GM23338 (cell line): Measurements from ENCODE around the gene LPP. TPM values are rescaled to one million over a fixed set of nuclear protein-coding genes. Genes with fewer than 3 reads are reported as not detected.

Experiments used
- ATAC-seq: fragments of 200-7000 bp; cut with Tn5 transposase; 3 replicates; pipeline ENCODE4 v1.9.1; 2020
- DNase-seq: peaks from one replicate; pipeline ENCODE4 v3.0.0-alpha.2; 2015; ENCODE audit warnings: low spot score
- H2AFZ ChIP-seq: fragments of 200-600 bp; sonication (generic); 2 replicates; pipeline ENCODE4 v1.8.0; 2016; ENCODE audit warnings: antibody characterized with exemption, mild to moderate bottlenecking, moderate library complexity
- H3F3A ChIP-seq: fragments of 200-600 bp; sonication (generic); replicated peaks from 2 replicates; pipeline ENCODE4 v1.8.0; 2017; ENCODE audit warnings: antibody characterized with exemption, mixed run types, low read depth
- H3K27ac ChIP-seq: fragments of 200-600 bp; sonication (generic); 2 replicates; pipeline ENCODE4 v1.6.1; 2016; ENCODE audit warnings: low read depth
- H3K27me3 ChIP-seq: fragments of 200-600 bp; sonication (generic); 2 replicates; pipeline ENCODE4 v1.8.0; 2016; ENCODE audit warnings: mild to moderate bottlenecking, mixed run types, moderate library complexity; ENCODE audit not compliant: insufficient read depth
- H3K36me3 ChIP-seq: fragments of 200-600 bp; sonication (generic); 2 replicates; pipeline ENCODE4 v1.8.0; 2016; ENCODE audit warnings: mild to moderate bottlenecking; ENCODE audit not compliant: insufficient read depth
- H3K4me1 ChIP-seq: fragments of 200-600 bp; sonication (generic); 2 replicates; pipeline ENCODE4 v1.8.0; 2016; ENCODE audit warnings: mild to moderate bottlenecking, moderate library complexity; ENCODE audit not compliant: insufficient read depth
- H3K4me2 ChIP-seq: fragments of 200-600 bp; sonication (generic); 2 replicates; pipeline ENCODE4 v1.7.1; 2017; ENCODE audit warnings: mixed run types
- H3K4me3 ChIP-seq: fragments of 200-600 bp; sonication (generic); 2 replicates; pipeline ENCODE4 v1.6.1; 2016; ENCODE audit warnings: mixed run types
- H3K79me2 ChIP-seq: fragments of 200-600 bp; sonication (generic); replicated peaks from 2 replicates; pipeline ENCODE4 v1.8.0; 2017; ENCODE audit warnings: mild to moderate bottlenecking; ENCODE audit not compliant: insufficient read depth
- H3K9me2 ChIP-seq: fragments of 200-600 bp; sonication (generic); 2 replicates; pipeline ENCODE4 v1.8.0; 2017; ENCODE audit not compliant: insufficient read depth
- H4K20me1 ChIP-seq: fragments of 200-600 bp; sonication (generic); replicated peaks from 2 replicates; pipeline ENCODE4 v1.8.0; 2017; ENCODE audit warnings: mild to moderate bottlenecking; ENCODE audit not compliant: insufficient read depth
- H3K27ac Mint-ChIP-seq: 2 replicates; pipeline ENCODE4 v1.8.0; 2020; ENCODE audit warnings: inconsistent platforms, mild to moderate bottlenecking, moderate library complexity, mixed read lengths
- H3K27me3 Mint-ChIP-seq: 3 replicates; pipeline ENCODE4 v1.8.0; 2022; ENCODE audit warnings: low read depth, mild to moderate bottlenecking, moderate library complexity, mixed read lengths, inconsistent platforms; ENCODE audit not compliant: insufficient read depth, poor library complexity
- H3K36me3 Mint-ChIP-seq: 3 replicates; pipeline ENCODE4 v1.8.0; 2021; ENCODE audit warnings: low read depth, mild to moderate bottlenecking, inconsistent platforms, moderate library complexity, mixed read lengths
- H3K4me1 Mint-ChIP-seq: 3 replicates; pipeline ENCODE4 v1.8.0; 2020; ENCODE audit warnings: mild to moderate bottlenecking, inconsistent platforms, mixed read lengths
- H3K4me3 Mint-ChIP-seq: 3 replicates; pipeline ENCODE4 v1.8.0; 2021; ENCODE audit warnings: moderate library complexity, mild to moderate bottlenecking, inconsistent platforms, mixed read lengths
- H3K9me3 Mint-ChIP-seq: 3 replicates; pipeline ENCODE4 v1.8.0; 2020; ENCODE audit warnings: moderate library complexity, mild to moderate bottlenecking, inconsistent platforms, mixed read lengths
- POLR2AphosphoS5 ChIP-seq: IDR thresholded peaks from 2 replicates; pipeline ENCODE4 v1.6.1; 2016; ENCODE audit warnings: antibody characterized with exemption, low read depth
- ZNF331 ChIP-seq: fragments of 250-450 bp; sonication (Bioruptor Pico); IDR thresholded peaks from 2 replicates; pipeline ENCODE4 v1.5.0; 2020; ENCODE audit warnings: low read depth, mild to moderate bottlenecking, moderate library complexity
- polyA plus RNA-seq: library from polyadenylated mRNA; unstranded; fragments of >200 nt; fragmentation: Nextera tagmentation; extraction: Ambion mirVana; gene quantifications from 2 replicates; pipeline ENCODE4 v1.2.1, GENCODE V29; 2016
- total RNA-seq: library from RNA; depleted of rRNA; stranded (reverse); fragments of >200 nt; shearing (Covaris generic); gene quantifications from 2 replicates; pipeline ENCODE4 v1.2.3, GENCODE V29; 2014
- TF ChIP-seq, protein P1 (sequence below): fragments of 250-450 bp; sonication (Bioruptor Pico); IDR thresholded peaks from 2 replicates; pipeline ENCODE4 v1.5.0; 2020; ENCODE audit warnings: mild to moderate bottlenecking, moderate library complexity

The LPP gene
- total and polyA plus RNA-seq, 2 experiments from 2014 or later = 23.0 to 35.2 TPM

DNA sequence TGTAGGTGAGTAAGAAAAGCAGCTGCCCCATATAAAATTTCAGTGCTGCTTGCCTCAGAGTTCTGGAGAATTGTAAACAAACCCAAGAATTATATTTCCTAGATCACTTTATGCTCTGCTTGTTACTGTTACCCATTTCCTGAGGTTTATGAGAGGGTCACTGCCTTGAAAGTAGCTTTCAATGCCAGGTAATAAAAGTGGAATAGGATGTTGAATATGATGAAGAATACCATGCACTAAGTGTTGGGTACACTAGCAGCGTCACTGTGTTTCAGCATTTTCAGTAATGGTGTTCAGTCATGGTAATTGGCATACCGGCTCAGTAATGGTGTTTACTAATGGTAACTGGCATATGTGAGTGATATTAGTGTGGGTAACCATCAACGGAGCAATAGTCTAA, 568.0 kb downstream of the LPP start:
- no peaks in the 10 kb centered on the region for H3K4me1 Mint-ChIP-seq
- DNase-seq = no peak

More for the DNA sequence above, 568.0 kb downstream of the LPP start:
- no peaks in the 10 kb centered on the region for H3K36me3 ChIP-seq
- no peaks in the 10 kb centered on the region for H3F3A ChIP-seq
- no peak overlapping the region for H3K4me3 ChIP-seq
- TF ChIP-seq, protein P1, sequence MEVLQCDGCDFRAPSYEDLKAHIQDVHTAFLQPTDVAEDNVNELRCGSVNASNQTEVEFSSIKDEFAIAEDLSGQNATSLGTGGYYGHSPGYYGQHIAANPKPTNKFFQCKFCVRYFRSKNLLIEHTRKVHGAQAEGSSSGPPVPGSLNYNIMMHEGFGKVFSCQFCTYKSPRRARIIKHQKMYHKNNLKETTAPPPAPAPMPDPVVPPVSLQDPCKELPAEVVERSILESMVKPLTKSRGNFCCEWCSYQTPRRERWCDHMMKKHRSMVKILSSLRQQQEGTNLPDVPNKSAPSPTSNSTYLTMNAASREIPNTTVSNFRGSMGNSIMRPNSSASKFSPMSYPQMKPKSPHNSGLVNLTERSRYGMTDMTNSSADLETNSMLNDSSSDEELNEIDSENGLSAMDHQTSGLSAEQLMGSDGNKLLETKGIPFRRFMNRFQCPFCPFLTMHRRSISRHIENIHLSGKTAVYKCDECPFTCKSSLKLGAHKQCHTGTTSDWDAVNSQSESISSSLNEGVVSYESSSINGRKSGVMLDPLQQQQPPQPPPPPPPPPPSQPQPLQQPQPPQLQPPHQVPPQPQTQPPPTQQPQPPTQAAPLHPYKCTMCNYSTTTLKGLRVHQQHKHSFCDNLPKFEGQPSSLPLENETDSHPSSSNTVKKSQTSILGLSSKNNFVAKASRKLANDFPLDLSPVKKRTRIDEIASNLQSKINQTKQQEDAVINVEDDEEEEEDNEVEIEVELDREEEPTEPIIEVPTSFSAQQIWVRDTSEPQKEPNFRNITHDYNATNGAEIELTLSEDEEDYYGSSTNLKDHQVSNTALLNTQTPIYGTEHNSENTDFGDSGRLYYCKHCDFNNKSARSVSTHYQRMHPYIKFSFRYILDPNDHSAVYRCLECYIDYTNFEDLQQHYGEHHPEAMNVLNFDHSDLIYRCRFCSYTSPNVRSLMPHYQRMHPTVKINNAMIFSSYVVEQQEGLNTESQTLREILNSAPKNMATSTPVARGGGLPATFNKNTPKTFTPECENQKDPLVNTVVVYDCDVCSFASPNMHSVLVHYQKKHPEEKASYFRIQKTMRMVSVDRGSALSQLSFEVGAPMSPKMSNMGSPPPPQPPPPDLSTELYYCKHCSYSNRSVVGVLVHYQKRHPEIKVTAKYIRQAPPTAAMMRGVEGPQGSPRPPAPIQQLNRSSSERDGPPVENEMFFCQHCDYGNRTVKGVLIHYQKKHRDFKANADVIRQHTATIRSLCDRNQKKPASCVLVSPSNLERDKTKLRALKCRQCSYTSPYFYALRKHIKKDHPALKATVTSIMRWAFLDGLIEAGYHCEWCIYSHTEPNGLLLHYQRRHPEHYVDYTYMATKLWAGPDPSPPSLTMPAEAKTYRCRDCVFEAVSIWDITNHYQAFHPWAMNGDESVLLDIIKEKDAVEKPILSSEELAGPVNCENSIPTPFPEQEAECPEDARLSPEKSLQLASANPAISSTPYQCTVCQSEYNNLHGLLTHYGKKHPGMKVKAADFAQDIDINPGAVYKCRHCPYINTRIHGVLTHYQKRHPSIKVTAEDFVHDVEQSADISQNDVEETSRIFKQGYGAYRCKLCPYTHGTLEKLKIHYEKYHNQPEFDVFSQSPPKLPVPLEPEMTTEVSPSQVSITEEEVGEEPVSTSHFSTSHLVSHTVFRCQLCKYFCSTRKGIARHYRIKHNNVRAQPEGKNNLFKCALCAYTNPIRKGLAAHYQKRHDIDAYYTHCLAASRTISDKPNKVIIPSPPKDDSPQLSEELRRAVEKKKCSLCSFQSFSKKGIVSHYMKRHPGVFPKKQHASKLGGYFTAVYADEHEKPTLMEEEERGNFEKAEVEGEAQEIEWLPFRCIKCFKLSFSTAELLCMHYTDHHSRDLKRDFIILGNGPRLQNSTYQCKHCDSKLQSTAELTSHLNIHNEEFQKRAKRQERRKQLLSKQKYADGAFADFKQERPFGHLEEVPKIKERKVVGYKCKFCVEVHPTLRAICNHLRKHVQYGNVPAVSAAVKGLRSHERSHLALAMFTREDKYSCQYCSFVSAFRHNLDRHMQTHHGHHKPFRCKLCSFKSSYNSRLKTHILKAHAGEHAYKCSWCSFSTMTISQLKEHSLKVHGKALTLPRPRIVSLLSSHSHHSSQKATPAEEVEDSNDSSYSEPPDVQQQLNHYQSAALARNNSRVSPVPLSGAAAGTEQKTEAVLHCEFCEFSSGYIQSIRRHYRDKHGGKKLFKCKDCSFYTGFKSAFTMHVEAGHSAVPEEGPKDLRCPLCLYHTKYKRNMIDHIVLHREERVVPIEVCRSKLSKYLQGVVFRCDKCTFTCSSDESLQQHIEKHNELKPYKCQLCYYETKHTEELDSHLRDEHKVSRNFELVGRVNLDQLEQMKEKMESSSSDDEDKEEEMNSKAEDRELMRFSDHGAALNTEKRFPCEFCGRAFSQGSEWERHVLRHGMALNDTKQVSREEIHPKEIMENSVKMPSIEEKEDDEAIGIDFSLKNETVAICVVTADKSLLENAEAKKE (CRISPR knock-in tag) = no peak
- TF ChIP-seq POLR2AphosphoS5 = no peak
- no peak for TF ChIP-seq ZNF331 (CRISPR knock-in tag)
- no peaks in the 10 kb centered on the region for H3K27me3 ChIP-seq
- Mint-ChIP-seq H3K9me3 (no peaks in the 10 kb centered on the region), H3K4me3 (no peak overlapping the region), H3K27me3 (no peaks in the 10 kb centered on the region), H3K36me3 (no peaks in the 10 kb centered on the region), H3K27ac (no peak overlapping the region)
- H3K9me2 ChIP-seq = no peaks in the 10 kb centered on the region; the same call in 1 of the 2 replicates
- H3K4me1 ChIP-seq = no peaks in the 10 kb centered on the region
- H3K79me2 ChIP-seq = no peaks in the 10 kb centered on the region
- H3K4me2 ChIP-seq = no peak overlapping the region
- H4K20me1 ChIP-seq = no peaks in the 10 kb centered on the region
- H3K27ac ChIP-seq = no peak overlapping the region
- no peak overlapping the region for H2AFZ ChIP-seq
- no peak for ATAC-seq
